SK-N-SH (cell line): ENCODE results near the gene EHBP1L1. TPM values are rescaled to one million over a fixed set of nuclear protein-coding genes. Genes with fewer than 3 reads are reported as not detected.

Source experiments
- CTCF ChIA-PET: fragments of 300-600, 350-600 bp; formaldehyde crosslinking; extraction: SDS; loops from one replicate; lab custom pipeline; 2021; lab: Yijun Ruan, JAX
- POLR2A ChIA-PET: fragments of 350-600 bp; sonication (Branson Sonifier 250); formaldehyde crosslinking; extraction: SDS; loops from one replicate; lab custom pipeline; 2020; ENCODE audit warnings: antibody characterized with exemption, inconsistent platforms; lab: Yijun Ruan, JAX
- DNase-seq: peaks from one replicate; pipeline ENCODE4 v3.0.0; 2012
- H2AFZ ChIP-seq: fragments of 200-600 bp; sonication (generic); 2 replicates; pipeline ENCODE4 v1.8.1; 2016; ENCODE audit warnings: antibody characterized with exemption, mild to moderate bottlenecking, low read depth
- H3F3A ChIP-seq: fragments of 200-600 bp; sonication (generic); replicated peaks from 2 replicates; pipeline ENCODE3; 2016; ENCODE audit warnings: antibody characterized with exemption, mild to moderate bottlenecking; ENCODE audit not compliant: insufficient read depth
- H3K27ac ChIP-seq, 2 experiments: fragments of 200-500 bp in 1 of 2; fragments of 200-600 bp in 1 of 2; sonication (Bioruptor generic) in 1 of 2; sonication (generic), shearing (Covaris generic) in 1 of 2; 2 replicates each; pipeline versions ENCODE4 v1.5.1 to v1.6.1; 2014 to 2016; ENCODE audit warnings: low read depth in 2 of 2, inconsistent platforms in 1 of 2, low read length in 1 of 2, mild to moderate bottlenecking in 1 of 2, mixed read lengths in 1 of 2
- H3K27me3 ChIP-seq: fragments of 200-600 bp; sonication (generic), shearing (Covaris generic); 2 replicates; pipeline ENCODE4 v1.6.1; 2016; ENCODE audit warnings: mixed run types; ENCODE audit not compliant: insufficient read depth
- H3K36me3 ChIP-seq, 2 experiments: fragments of 200-500 bp in 1 of 2; fragments of 200-600 bp in 1 of 2; sonication (Bioruptor generic) in 1 of 2; sonication (generic) in 1 of 2; replicated peaks in 1 of 2; 2 replicates each; pipeline versions ENCODE3 to v1.5.1; 2014 to 2016; ENCODE audit warnings: low read length in 1 of 2, mild to moderate bottlenecking in 1 of 2; ENCODE audit not compliant: insufficient read depth in 2 of 2, control insufficient read depth in 1 of 2
- H3K4me1 ChIP-seq, 2 experiments: fragments of 200-500 bp in 1 of 2; fragments of 200-600 bp in 1 of 2; sonication (Bioruptor generic) in 1 of 2; sonication (generic), shearing (Covaris generic) in 1 of 2; 2 replicates each; pipeline versions ENCODE4 v1.5.1 to v1.6.1; 2014 to 2016; ENCODE audit warnings: low read depth in 1 of 2, low read length in 1 of 2, mixed run types in 1 of 2; ENCODE audit not compliant: insufficient read depth in 2 of 2, control insufficient read depth in 1 of 2
- H3K4me2 ChIP-seq: fragments of 200-600 bp; sonication (generic), shearing (Covaris generic); 2 replicates; pipeline ENCODE4 v1.6.1; 2017; ENCODE audit warnings: mixed run types
- H3K4me3 ChIP-seq, 2 experiments: fragments of 200-500 bp in 1 of 2; fragments of 200-600 bp in 1 of 2; sonication (Bioruptor generic) in 1 of 2; sonication (generic), shearing (Covaris generic) in 1 of 2; 2 replicates each; pipeline versions ENCODE4 v1.5.1 to v1.8.1; 2014 to 2016; ENCODE audit warnings: low read depth in 2 of 2, inconsistent platforms in 1 of 2, low read length in 1 of 2, mild to moderate bottlenecking in 1 of 2, mixed read lengths in 1 of 2, moderate library complexity in 1 of 2
- H3K79me2 ChIP-seq: fragments of 200-600 bp; sonication (generic); 2 replicates; pipeline ENCODE4 v1.8.1; 2017; ENCODE audit warnings: mild to moderate bottlenecking; ENCODE audit not compliant: insufficient read depth
- H3K9ac ChIP-seq: fragments of 200-600 bp; sonication (generic); 2 replicates; pipeline ENCODE4 v1.6.1; 2017; ENCODE audit warnings: mixed run types
- H3K9me2 ChIP-seq: fragments of 200-600 bp; sonication (generic); 2 replicates; pipeline ENCODE4 v1.6.1; 2017; ENCODE audit warnings: mixed run types
- H3K9me3 ChIP-seq: fragments of 200-600 bp; sonication (generic); 2 replicates; pipeline ENCODE4 v1.6.1; 2017; ENCODE audit warnings: mixed run types, mild to moderate bottlenecking, moderate library complexity
- H4K20me1 ChIP-seq: fragments of 200-600 bp; sonication (generic); 2 replicates; pipeline ENCODE4 v1.6.1; 2017; ENCODE audit warnings: mild to moderate bottlenecking, mixed run types; ENCODE audit not compliant: insufficient read depth
- CHD2 ChIP-seq: fragments of 150-350 bp; IDR thresholded peaks from 2 replicates; pipeline ENCODE4 v1.6.1; 2018; ENCODE audit warnings: low read length; ENCODE audit not compliant: partially characterized antibody
- CTCF ChIP-seq: fragments of 200-600 bp; sonication (generic); IDR thresholded peaks from 2 replicates; pipeline ENCODE4 v1.6.1; 2017; ENCODE audit warnings: antibody characterized with exemption, mild to moderate bottlenecking, moderate library complexity
- ELF1 ChIP-seq: IDR thresholded peaks from 2 replicates; pipeline ENCODE4 v1.4.0; 2012
- EP300 ChIP-seq, 2 experiments: IDR thresholded peaks; 2 replicates each; pipeline versions ENCODE4 v1.4.0 to v1.6.1; 2012; ENCODE audit warnings: borderline replicate concordance in 1 of 2, low read depth in 1 of 2, low read length in 1 of 2
- FOXM1 ChIP-seq: IDR thresholded peaks from 2 replicates; pipeline ENCODE4 v1.4.0; 2012; ENCODE audit warnings: low read depth, mild to moderate bottlenecking
- MEF2A ChIP-seq: IDR thresholded peaks from 2 replicates; pipeline ENCODE4 v1.4.0; 2012; ENCODE audit warnings: low read depth, borderline replicate concordance
- MXI1 ChIP-seq: IDR thresholded peaks from 2 replicates; pipeline ENCODE4 v1.6.1; 2012; ENCODE audit warnings: mild to moderate bottlenecking, low read depth, low read length, improper control_type of control experiment
- PBX3 ChIP-seq: IDR thresholded peaks from 2 replicates; pipeline ENCODE4; 2012
- POLR2AphosphoS5 ChIP-seq: IDR thresholded peaks from 2 replicates; pipeline ENCODE4 v1.6.1; 2012; ENCODE audit warnings: low read depth, low read length
- RAD21 ChIP-seq: IDR thresholded peaks from 2 replicates; pipeline ENCODE4 v1.6.1; 2012; ENCODE audit warnings: mild to moderate bottlenecking, low read length
- RCOR1 ChIP-seq: fragments of 150-350 bp; IDR thresholded peaks from 2 replicates; pipeline ENCODE4 v1.6.1; 2017; ENCODE audit warnings: antibody characterized with exemption, low read length
- SMC3 ChIP-seq: IDR thresholded peaks from 2 replicates; pipeline ENCODE4 v1.6.1; 2012; ENCODE audit warnings: low read depth, low read length, improper control_type of control experiment
- TEAD4 ChIP-seq: IDR thresholded peaks from 2 replicates; pipeline ENCODE4 v1.4.0; 2012; ENCODE audit warnings: mild to moderate bottlenecking, borderline replicate concordance; ENCODE audit not compliant: insufficient read depth
- WGBS: methylation state at CpG from one replicate; pipeline ENCODE4 v1.1.6; 2017; ENCODE audit warnings: low lambda C conversion rate; 5-methylcytosine and 5-hydroxymethylcytosine counted together
- polyA plus RNA-seq, 3 experiments: library from polyadenylated mRNA; depleted of rRNA; stranded (reverse); fragments of >200 nt; gene quantifications; 2 replicates each; pipeline ENCODE4 v1.2.3, GENCODE V29; 2012

Gene EHBP1L1
- polyA plus RNA-seq, 1 of the 3 experiments (the other 2 are of a cell fraction) = 48.7 TPM

- Histone ChIP-seq H3K36me3 (peaks cover 16 to 85% of the 10 kb centered on the region in 2 experiments), H3K9ac (no peak overlapping the region), H3K4me1 (no peaks in the 10 kb centered on the region), H2AFZ (no peak overlapping the region), H3K79me2 (peaks cover 15% of the 10 kb centered on the region; the same call in 1 of the 2 replicates), H3K4me2 (no peak overlapping the region), H3K9me3 (no peaks in the 10 kb centered on the region), H3F3A (no peaks in the 10 kb centered on the region), H4K20me1 (no peaks in the 10 kb centered on the region), H3K9me2 (no peaks in the 10 kb centered on the region), H3K4me3 (no peak overlapping the region), H3K27me3 (no peaks in the 10 kb centered on the region), H3K27ac (no peak overlapping the region)
- WGBS = 83% methylated on average over 13 of the region's 30 CpGs
- ChIA-PET CTCF (interaction anchor here (0.9 to 4.4 kb wide), 20 partner anchors 8 to 398 kb away, joined by 3 to 42 read pairs (median 6); partner anchors contain the start of genes KAT5, RELA and SIPA1), POLR2A (interaction anchor here (1.2 to 2.8 kb wide), 2 partner anchors 13 to 87 kb away, joined by 3 to 11 read pairs; partner anchors contain the start of genes KAT5 and SIPA1)
- TF ChIP-seq RCOR1 = no peak
- TF ChIP-seq POLR2AphosphoS5 = no peak
- TF ChIP-seq FOXM1 = no peak
- DNase-seq = no peak
Measured at GRCh38 chr11:65624931-65625627, 49.2 kb downstream of the EHBP1L1 start.

GRCh38 chr11:65625628-65626342 is 49.9 kb downstream of the EHBP1L1 start:
- no peaks in the 10 kb centered on the region for H3K9me3 ChIP-seq
- TF ChIP-seq CHD2 = no peak
- TF ChIP-seq MEF2A = no peak
- no peak for TF ChIP-seq ELF1
- no peak for TF ChIP-seq PBX3
- peak; percentile 45 for TF ChIP-seq SMC3
- no peak for TF ChIP-seq FOXM1
- peak; percentile 54 for TF ChIP-seq CTCF
- peak; percentile 69 for TF ChIP-seq RAD21
- no peak for TF ChIP-seq RCOR1
- TF ChIP-seq MXI1 = no peak
- no peak for TF ChIP-seq TEAD4
- TF ChIP-seq EP300 (IDR thresholded peaks at IDR 0.05; ENCODE audit: borderline replicate concordance in 1 of 2, low read depth in 1 of 2, low read length in 1 of 2) = no peak
- no peaks in the 10 kb centered on the region for H3K27me3 ChIP-seq
- CTCF ChIA-PET = interaction anchor here (0.8 to 4.4 kb wide), 25 partner anchors 8 to 397 kb away, joined by 3 to 42 read pairs (median 6); partner anchors contain the start of genes KAT5, RELA and SIPA1
- POLR2A ChIA-PET = interaction anchor here (1.2 to 2.8 kb wide), 3 partner anchors 11 to 86 kb away, joined by 3 to 11 read pairs (median 4); partner anchors contain the start of genes KAT5, PCNX3 and SIPA1
- peaks cover 8% of the 10 kb centered on the region; the same call in 1 of the 2 replicates for H3K79me2 ChIP-seq
- no peaks in the 10 kb centered on the region for H3F3A ChIP-seq
- DNase-seq = peak; percentile 89
- no peak overlapping the region for H3K27ac ChIP-seq
- no peaks in the 10 kb centered on the region for H3K4me1 ChIP-seq
- H3K36me3 ChIP-seq = peaks cover 22 to 85% of the 10 kb centered on the region in 2 experiments
- H3K9me2 ChIP-seq = no peaks in the 10 kb centered on the region
- 83% methylated on average over 9 of the region's 30 CpGs for WGBS
- no peak overlapping the region for H2AFZ ChIP-seq
- H3K9ac ChIP-seq = no peak overlapping the region
- H4K20me1 ChIP-seq = no peaks in the 10 kb centered on the region
- H3K4me2 ChIP-seq = no peak overlapping the region
- H3K4me3 ChIP-seq = no peak overlapping the region
